GM19099 (cell line): Measurements from ENCODE around the gene COL11A2.

Source experiments
- POLR2A ChIP-seq: IDR thresholded peaks from 3 replicates; pipeline ENCODE4 v1.6.1; 2011; ENCODE audit warnings: low read depth; ENCODE audit not compliant: insufficient read length; ENCODE audit errors: extremely low read depth

COL11A2 gene

DNA sequence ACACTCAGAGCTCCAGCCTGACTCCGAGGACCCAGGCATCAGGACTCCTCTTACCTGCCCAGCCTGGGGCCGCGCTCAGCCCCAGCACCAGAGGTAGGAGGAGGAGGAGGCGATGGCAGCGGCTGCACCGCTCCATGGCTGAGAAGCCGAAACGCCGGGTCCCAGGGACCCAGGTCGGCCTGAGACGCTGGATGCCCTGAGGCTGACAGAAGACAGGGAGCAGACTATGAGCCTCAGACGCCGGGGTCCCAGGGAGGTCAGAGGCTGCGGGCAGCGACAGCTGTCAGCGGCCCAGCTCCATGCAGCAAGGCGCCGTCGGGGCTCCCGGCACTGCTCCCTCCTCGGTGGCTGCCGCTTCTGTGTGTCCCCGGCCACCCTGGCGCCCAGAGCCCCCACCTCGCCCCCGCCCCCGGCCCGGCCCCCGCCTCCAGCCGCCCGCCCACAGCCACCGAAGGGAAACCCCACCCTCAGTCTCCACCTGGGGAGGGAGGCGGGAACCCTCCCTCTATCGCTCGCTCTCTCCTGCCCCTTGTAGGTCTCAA is at the start of gene COL11A2:
Gene COL11A2, minus strand, starts transcription at position 363 of the 542 bp plus-strand sequence. Its CDS starts 227 bp downstream, at position 136.
- TF ChIP-seq POLR2A = no peak

DNA sequence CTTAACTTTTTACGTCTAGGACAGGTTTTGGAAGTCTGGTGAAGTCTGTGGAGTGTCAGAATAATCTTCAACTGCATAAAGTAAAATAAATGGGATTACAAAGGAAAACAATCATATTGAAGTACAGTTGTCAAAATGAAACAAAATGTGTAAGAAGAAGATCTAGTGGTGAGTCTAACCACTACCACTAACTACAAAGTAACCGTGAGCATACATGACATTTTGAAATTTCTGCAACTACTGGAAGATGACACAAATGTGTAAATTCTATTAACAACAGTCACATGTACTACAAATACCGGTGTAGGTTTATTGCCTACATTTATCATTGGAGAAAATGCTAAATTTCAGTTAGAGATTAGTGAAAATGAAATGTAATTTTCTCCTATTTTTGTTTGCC is 49.7 kb upstream of the COL11A2 start:
- no peak for TF ChIP-seq POLR2A

DNA sequence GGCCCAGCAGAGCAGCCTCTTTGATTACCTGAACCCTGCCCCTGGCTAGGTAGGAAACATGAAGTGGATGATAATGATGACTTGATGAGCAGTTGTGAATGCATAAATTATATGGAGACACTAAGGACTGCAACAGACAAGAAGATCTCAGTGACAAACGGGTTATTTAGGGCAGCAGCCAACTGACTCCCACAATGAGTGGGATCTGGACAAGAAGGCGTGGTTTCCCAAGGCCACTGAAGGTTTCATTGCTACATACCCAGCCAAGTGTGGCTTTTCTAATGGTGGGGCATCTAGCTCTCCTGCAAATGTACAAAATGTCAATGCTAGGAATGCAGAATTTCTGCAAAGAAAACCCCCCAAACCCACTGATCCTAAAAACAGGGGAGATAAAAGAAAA is 45.5 kb upstream of the COL11A2 start:
- TF ChIP-seq POLR2A = no peak

DNA sequence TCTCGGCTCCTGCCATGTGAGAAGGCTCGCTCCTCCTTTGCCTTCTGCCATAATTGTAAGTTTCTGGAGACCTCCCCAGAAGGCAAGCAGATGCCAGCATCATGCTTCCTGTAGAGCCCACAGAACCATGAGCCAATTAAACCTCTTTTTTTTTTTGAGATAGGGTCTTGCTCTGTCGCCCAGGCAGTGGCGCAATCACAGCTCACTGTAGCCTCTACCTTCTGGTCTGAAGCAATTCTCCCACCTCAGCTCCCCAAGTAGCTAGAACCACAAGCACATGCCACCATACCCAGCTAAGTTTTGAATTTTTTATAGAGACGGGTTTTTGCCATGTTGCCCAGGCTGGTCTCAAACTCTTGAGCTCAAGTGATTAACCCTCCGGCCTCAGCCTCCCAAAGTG is 44.6 kb upstream of the COL11A2 start:
- TF ChIP-seq POLR2A = no peak

DNA sequence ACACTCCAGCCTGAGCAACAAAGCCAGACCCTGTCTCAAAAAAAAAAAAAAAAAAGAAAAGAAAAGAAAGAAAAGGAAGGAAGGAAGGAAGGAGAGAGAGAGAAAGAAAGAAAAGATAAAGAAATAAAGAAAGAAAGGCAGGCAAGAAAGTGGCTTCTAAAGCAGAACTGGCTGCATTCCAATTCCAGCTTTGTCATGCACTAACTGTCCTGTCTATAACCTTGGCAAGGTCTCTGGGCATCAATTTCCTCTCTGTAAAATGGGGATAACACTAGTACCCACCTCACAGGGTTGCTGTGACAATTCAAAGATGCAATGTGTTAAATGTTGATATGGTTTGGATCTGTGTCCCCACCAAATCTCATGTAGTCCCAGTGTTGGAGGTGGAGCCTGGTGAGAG is 44.1 kb upstream of the COL11A2 start:
- TF ChIP-seq POLR2A = no peak

DNA sequence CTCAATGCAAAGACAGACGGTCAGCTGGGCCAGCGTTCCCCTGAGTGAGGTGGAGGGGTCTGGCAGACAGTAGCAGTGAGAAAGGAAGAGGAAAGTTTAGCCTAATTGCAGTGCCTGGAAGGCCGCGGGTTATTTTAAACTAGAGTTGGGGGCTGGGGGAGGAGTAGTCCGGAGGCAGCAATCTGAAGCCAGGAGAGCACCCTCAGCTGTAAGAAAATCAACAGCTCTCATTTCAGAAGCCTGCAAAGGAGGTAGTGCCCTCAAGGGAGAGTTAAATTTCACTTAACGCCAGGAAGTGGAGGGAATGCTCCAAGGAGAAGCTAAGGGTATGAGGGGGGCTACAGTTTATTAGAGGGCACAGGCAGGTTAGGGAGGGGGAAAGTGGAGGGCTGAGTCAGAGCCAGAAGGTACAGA is 43.0 kb upstream of the COL11A2 start:
- no peak for TF ChIP-seq POLR2A

GRCh38 chr6:33217681-33218080 is 25.4 kb upstream of the COL11A2 start:
- no peak for TF ChIP-seq POLR2A

DNA sequence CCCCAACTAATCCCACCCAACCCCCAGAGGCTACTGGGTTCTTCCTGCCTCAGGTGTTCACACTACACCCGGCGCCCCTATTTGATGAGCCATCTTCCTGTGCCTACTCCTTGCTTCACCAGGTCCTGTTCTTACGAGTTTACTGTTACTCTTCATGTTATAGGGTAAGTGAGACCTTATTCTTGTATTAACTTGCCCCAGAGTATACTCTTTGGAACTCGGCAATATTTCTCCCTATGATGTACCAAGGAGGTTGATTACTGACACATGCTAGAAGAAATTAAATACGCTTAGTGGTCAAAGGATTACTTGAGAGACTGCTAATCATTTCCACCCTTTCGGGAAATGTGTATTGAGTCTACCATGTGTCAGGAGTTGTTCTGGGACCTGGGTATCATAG is 25.0 kb upstream of the COL11A2 start:
- TF ChIP-seq POLR2A = no peak

DNA sequence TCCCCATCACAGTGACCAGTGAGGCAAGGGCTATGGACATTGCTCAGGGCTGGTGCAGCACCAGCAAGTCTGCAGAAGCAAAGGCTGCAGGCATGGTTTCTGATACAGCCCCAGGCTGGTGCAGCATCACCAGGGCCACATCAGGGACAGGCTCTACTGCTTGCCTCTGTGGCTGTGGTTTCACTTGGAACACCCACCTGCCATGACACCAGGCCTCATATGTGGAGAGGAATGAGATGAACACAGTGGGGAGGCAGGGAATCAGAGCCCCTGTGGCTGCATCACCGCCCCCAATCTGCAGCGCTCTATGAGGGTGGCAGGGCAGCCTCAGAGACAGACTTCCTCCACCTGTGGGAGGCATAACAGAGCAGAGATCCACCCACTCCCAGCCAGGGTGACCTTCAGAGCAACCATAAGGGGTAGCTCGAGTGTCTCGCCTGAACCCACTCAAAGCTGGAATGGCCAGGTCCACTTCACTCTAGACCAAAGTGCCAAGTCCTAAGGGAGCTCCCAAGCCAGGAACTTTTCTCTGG is 23.9 kb upstream of the COL11A2 start:
- no peak for TF ChIP-seq POLR2A

GRCh38 chr6:33215271-33216116 is 23.2 kb upstream of the COL11A2 start:
- no peak for TF ChIP-seq POLR2A

- no peak for TF ChIP-seq POLR2A
Measured at GRCh38 chr6:33213989-33214335, 21.7 kb upstream of the COL11A2 start.

DNA sequence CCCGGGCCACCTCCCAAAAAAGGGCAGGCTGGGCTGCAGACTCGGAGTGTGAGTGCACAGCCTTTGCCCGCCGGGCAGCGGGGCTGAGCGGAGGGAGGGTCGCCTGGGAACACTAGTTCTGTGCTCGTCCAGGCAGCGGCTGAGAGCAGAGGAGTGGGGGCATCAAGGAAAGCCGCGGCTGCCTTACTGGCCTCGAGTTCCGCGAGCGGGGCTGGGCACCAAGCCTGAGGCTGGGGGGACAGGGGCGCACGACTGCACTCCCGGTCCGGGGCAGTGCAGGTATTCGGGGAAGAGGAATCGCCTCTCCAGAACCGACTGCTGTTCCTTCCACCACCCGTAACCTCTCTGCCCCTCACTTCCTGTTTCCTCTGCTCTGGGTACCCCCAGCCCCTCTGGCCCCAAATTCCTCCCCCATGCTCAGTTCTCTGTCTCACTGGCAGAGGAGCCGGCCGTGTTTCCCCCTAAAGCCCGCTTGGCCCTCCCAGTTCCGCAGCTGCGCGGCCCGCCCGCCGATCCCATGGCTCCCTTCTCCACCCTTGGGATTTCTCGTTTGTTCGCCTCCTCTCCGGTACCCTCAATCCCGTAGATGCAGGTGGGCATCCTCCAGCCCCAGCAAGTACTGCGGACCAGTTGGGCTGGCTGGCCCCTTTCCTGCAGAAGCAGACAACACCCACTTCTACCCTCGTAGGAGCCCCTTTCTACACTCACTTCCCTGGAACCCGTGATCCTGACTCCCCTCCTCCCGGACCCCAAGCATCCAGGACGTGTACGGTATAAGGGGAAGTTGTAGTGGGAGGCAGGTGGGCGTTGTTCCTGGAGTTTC is 21.1 kb upstream of the COL11A2 start:
- no peak for TF ChIP-seq POLR2A

DNA sequence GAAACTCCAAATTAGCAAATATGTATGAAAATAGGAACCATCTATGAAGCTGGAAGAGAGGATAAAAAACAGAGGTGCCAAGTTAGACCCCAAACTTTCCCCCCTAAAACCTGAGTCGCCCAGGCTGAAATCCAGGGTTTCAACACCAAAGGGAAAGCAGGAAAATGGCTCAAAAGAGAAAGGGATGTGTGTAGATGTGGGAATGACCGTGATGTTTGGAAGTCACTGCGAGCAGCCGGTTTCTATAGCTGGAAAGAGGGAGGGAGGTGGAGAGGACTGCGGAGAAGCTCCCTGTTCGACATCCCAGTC is 20.5 kb upstream of the COL11A2 start:
- TF ChIP-seq POLR2A = no peak

DNA sequence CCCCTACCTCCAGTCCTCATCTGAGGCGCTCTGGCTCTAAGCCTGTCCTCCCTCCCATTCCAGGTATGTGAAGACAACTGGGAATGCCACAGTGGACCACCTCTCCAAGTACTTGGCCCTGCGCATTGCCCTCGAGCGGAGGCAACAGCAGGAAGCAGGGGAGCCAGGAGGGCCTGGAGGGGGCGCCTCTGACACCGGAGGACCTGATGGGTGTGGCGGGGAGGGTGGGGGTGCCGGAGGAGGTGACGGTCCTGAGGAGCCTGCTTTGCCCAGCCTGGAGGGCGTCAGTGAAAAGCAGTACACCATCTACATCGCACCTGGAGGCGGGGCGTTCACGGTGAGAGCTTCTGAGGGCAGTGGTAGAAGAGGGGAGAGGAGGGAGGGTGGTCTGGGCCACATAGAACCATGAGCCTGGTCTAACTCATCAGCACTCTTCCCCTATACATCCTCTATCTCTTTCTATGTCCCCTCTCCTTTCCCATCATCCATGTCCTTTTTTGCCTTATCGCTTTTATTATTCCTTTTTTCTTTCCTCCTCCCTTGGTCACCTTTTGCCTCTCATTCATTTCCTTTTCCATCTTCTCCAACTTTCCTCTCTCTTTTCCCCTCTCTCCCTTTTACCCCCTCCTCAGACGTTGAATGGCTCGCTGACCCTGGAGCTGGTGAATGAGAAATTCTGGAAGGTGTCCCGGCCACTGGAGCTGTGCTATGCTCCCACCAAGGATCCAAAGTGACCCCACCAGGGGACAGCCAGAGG is 19.6 kb upstream of the COL11A2 start:
- TF ChIP-seq POLR2A = peak; percentile 9

GRCh38 chr6:33211136-33211535 is 18.9 kb upstream of the COL11A2 start:
- no peak for TF ChIP-seq POLR2A

- TF ChIP-seq POLR2A = no peak
Measured at GRCh38 chr6:33209856-33210255, 17.6 kb upstream of the COL11A2 start.
